Activated gamma-delta T cell treated with Interleukin-2 at 50 U/mL for 16 hours (primary cell): ENCODE results near the gene SULT1C2.

Experiments used
- DNase-seq: peaks from one replicate; pipeline ENCODE4 v3.0.0-alpha.2; 2020

SULT1C2 gene

DNA sequence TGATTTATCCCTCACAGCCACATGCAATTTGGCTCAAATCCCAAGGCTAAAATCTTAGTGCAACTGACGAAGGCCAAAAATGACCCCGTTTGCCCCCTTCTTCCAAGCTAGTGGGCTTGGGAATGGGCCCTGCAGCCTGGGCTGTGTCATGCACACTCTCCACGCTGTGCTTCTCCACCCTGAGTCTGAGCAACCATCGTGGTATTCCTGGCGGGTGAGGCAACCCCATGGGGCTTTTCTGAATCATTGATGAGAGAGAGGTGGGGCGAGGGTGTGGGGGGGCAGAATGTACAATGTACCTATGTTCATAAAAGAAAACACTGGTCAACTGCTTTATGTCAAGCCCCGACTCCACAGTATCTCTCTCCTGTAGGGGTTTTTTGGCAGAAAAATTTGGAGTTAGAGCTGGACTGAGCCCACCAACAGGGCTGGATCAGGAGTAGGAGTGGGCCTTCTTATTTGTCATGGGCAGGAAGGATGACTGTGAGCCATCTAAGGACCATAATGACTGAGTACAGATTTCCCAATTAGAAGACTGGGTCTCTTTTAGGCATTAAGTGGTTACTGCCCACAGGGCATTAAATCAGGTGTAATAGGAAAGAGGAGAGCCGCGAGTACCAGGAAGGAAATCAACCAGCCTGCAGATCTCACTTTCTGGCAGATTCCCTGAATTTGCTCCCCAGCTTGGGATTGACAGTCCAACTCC, 8.9 kb downstream of the SULT1C2 start:
- DNase-seq: no peak

DNA sequence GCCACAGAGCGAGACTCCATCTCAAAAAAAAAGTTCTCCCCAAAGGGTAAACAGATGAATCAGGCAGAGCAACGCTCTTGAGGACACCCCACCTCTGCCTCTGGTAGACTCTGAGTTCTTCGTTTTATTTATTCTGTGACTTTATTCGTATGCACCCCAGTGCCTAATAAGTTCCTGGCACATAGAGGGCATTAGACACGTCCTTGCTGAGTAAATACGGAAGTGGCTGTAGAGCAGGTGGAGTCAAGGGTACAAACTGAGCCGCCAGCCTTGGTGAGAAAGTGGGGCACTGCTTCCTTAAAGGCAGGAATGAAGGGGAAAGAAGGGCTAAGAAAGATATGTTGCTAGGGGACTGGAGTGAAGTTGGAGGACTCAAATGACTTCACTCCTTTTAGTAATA, 12.9 kb downstream of the SULT1C2 start:
- DNase-seq: no peak

DNA sequence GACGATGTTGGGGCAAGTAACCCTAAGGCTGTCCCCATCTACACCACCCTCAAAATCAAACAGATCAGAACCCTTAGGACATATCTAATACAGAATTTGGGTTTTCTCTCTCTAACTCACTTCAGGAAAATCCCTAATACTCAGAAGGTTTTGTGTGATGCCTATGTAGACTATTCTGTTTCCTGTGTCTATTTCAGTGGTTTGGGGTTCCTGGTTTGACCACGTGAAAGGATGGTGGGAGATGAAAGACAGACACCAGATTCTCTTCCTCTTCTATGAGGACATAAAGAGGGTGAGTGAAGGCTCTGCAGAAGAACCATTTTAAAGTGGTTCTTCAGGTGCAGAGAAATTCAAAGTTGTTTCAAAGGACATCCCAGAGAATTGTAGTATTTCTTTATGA, 16.3 kb downstream of the SULT1C2 start:
- DNase-seq: no peak

DNA sequence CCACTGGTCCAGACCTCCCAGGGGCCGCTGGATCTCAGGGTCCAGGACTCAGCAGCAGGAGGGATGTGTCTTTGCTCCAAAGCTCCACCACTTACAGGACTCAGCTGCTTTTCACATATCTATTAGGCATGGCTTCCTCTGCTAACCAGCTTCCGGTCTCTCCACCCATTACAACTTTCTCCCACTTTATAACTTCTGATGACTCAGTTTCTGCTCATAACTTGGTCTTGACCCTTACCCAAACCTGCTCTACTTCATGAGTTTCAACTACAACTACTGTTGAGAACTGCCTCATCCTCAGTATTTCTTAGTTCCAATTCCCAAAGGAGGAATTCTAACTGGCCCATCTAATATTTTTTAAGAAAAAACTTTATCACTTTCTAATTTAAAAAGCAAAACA, 17.2 kb downstream of the SULT1C2 start:
- no peak for DNase-seq

DNA sequence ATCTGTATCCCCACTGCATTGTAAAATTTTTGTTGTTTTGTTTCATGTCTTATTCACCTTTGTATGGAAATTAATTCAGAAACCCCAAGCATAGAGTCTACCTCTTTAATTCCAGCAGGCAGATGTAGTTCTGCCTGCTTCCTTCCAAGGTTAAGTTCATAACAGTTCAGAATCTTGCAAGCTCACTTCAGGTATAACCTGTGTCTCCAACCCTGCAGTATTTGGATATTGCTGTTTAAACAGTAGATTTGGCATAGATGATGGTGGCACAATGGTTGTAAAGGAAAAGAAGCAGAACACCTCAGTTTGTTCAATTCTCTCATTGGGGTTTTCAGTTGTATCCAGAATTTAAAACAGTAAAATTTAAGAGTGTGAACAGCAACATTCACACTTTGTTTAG, 21.2 kb downstream of the SULT1C2 start:
- no peak for DNase-seq

DNA sequence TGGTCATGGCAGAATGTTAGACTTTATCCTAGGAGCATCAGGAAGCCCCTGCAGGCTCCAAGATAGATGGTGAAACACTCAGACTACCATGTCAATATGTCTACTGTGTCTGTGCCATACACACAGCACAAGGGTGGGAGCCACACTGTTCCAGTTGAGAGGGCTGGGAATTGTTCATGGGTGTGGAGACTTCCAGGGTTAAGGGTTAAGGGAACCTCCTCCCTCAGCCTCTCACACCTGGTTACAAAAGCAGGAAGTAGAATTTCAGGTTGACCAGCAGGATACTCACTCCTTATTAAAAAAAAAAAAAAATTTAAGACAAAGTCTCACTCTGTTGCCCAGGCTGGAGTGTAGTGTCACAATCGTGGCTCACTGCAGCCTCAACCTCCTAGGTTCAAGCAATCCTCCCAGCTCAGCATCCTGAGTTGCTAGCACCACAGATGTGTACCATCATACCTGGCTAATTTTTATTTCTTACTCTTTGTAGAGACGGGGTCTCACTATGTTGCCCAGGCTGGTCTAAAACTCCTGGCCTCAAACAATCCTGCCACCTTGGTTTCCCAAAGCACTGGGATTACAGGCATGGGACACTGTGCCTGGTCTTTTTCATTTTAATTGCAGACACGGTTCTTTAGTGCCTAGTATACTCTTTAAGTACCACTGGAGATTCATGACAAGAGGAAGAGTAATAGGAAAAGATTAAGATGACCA, 26.0 kb downstream of the SULT1C2 start:
- DNase-seq: no peak

DNA sequence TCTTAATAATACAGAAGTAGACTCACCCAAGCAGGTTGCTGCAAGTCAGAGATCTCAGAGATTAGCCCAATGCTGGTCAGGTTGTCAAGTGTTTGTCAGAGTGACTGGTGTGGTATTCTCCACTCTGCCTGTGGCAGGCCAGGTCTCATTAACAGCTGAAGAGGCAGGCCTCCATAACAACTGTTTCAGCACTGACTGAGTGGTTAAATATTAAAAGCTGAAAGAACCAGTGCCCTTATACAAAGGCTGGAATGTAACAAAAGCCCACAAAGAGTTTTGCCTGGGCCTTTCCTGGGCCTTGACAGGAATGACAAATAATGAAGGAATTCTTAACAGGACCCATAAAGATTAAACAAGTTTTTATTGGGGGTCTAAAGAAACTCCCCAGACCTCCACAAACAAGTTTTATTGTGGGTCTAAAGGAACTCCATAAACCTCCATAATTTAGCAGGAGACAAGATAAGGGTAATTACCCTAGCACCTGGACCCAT, 26.8 kb downstream of the SULT1C2 start:
- DNase-seq: no peak

DNA sequence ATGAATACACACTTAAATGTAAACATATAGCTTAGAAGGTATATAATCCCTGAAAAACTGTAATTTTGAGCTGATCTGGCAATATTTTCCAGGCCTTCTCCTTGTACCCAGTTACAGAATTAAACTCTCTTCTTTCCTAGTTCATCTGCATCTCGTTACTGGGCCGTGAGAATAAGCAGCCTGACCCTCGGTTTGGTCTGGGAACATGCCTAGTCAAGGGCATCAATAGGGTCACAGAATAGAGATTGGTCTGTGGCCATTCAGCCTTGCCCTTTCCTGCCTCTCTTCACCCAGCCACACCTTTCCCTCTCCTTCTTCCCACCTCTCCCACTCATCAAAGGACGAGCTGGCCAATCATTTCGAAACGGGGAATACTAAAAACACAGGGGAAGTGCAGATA, 27.3 kb downstream of the SULT1C2 start:
- DNase-seq: no peak

DNA sequence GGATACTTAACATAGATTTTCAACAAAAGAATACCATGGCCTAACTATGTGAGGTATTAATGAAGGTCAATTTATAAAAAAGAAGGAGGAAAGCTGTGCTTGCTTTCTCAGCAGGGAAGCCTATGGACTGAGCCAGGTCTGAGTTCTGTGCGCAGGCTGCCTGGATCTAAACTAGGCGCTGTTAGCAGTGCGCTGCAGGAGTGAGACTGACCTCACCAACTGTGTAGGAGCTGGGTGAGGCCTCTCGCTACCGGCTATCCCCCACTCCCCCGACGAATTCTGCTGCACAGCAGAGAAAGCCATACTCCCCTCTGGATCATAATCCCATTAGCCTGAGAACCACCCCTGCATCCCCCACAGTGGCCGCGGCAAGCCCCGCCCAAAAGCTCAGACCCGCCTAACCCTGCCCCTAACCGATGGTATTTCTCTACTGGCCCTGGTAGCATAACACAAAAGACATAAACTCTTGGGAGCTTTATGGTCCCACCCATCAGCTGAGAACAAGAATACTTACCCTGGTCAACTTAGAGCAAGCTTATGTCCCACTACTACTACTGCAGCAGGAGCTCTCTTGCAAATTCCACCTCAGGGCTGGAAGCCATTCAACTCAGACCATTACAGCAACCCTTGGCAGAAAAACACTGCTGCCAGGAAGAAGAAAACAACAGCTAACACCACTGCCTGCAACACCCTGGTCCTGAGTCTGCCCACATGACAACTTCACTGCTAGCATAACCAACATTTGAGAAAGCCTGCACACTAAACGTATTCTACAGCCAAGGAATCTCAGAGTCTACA, 28.0 kb downstream of the SULT1C2 start:
- DNase-seq: no peak

DNA sequence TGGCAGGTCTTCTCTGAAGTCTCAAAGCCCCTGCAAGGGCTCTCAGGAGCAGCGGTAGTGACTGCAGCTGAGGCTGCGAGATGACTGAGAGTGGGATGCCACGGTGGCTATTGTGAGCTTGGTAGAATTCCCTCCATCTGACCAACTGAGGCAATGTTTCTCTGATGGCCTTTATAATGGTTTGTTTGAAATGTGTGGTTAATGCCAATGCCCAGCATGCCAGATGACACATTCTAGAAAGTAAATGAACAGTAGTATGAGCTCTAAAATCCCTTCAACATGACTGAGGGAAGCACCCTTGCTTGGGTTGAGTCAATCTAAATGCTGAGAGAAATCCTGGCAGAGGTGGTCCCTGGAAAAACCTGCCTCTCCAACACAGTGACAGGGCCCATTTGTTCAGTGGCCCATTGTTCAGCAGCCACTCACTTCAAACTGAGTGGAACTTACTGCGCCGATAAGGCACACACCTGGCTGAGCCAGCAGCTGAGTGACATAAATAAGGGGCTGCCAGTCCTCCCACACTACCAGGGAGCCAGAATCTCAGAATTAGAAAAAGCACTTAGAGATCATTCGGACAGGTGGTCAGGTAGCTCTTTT, 31.7 kb downstream of the SULT1C2 start:
- no peak for DNase-seq

DNA sequence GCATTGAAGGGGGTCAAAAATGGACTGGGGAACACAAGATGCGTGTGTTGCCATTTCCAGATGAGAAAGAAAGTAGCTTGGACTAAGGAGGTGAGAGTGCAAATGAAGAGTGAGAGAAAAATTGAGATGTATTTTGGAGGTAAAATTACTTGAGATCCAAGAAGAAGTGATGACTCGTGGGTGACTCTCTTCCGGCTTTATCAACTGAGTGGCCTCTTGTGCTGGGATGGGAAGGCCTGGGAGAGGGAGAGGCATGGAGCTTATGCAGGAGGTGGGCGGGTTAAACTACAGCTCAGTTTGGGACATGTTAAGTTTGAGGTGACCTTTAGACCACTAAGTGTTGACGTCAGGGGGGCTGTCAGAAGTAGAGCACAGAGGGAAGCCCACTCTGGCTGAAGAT, 34.9 kb downstream of the SULT1C2 start:
- DNase-seq: no peak

DNA sequence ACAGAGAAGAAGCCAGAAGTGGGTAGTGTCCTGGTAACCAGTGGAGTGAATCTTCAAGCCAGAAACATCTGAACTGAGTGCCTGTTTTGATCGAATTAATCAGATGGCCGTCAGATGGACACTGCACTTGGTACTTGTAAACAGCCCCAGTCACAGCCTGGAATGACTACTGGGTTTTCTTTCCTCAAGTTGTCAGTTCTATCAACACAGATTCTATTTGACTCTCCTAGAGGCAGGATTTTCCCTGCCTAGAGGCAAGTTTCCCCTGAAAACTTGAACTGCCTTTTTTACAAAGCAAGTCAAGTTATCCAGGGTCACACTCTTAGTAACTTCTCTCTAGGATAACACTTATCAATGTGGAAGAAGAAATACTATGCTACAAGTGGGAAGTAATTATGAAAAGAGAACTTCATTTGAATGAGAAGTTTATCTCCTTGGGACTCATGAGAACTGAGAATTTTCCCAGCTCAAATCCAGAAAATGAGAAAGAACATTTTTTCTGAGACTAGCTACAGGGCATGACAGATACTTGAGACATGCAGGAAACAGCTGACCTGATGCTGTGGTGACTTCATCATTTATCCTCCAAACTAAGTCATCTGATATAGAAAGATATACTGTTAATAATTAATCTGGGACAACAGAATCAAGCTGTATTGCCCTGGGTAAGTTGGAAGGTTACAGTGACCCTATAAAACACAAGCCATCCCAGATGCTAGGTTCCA, 36.0 kb downstream of the SULT1C2 start:
- no peak for DNase-seq

DNA sequence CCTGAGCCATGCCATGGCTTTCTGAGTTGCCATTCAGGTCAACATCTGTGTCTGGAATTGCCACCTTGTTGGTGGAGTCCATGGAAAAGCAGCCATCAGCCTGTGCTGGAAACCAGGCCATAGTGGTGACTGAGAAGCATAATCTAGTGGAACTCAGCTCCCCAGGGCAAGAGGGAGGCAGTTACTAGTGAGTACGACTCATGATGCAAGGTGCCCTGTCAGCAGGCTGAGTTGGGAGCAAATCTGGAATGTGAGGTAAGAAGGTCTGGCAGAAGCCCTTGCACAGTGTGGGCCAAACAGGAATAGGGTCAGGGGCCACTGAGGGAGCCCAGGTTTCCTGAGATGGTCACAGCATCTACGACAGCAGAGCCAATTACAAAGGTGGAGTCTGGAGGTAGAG, 37.1 kb downstream of the SULT1C2 start:
- no peak for DNase-seq

DNA sequence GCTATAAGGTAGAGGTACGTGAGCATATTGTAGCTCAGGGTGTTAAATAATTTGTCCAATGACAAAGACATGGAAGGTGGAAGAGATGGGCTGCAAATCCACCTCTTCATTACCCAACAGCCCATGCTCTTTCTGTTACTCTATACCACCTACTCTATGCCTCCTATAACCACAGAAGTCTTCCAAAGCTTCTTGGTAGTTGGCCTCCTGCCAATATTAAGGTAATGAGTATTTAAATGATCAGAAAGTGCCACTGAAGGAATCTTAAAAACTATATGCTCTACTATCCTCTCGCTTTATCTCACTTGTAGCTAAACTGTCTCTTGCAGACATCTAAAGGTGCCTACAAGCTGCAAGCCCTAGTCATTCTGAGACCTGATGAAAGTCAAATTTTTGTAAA, 41.1 kb downstream of the SULT1C2 start:
- DNase-seq: no peak

DNA sequence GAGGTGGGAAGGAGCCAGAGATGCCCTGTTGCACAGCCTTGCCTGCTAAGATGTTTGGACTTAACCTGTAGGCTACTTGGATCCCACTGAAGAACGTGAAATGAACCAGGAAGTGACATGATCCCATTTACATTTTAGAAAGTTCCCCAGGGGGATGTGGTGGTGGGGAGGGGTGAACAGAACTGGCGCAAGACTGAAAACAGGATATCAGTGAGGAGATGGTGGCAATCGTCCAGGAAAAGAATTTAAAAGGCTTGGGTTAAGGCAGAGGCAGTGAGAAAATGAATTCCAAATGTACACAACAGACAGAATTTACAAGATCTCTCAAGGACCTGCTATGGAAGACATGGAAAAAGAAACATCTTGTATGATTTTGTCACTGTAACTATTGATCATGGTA, 42.3 kb downstream of the SULT1C2 start:
- DNase-seq: no peak

DNA sequence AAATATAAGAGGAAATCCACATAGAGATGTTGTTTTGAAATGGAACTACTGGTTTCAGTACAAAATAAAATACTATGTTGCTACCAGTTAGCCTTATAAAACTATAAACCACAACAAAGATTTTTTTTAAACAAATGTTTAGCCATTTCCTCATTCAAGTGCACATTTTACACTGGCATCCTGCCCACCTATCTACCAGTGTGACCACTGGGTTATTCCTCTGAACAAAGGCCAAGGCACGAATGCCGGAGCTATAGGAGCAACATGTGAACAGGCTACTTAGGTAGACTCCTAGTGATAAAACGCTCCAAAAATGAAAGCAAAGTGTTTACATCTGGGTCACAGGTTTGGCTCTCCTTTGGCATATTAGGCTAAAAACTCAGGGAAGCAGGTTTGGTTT, 57.3 kb downstream of the SULT1C2 start:
- DNase-seq: no peak

DNA sequence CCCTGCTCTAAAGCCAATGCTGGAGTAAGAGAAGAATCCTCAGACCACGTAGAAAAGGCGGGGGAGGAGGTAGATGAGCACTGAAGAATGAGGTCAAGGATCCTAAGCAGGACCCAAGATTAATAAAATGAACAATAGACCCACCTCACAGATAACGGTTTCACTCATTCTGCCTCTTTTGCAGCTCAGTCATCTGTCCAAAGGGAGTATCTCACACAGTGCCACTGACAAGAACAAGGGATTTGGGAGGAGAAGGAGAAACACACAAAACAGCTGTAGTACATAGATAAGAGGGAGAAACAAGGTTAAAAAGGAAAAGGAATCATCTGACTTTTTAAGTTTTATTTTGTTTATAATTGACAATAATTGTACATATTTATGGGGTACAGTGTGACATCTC, 58.1 kb downstream of the SULT1C2 start:
- no peak for DNase-seq

DNA sequence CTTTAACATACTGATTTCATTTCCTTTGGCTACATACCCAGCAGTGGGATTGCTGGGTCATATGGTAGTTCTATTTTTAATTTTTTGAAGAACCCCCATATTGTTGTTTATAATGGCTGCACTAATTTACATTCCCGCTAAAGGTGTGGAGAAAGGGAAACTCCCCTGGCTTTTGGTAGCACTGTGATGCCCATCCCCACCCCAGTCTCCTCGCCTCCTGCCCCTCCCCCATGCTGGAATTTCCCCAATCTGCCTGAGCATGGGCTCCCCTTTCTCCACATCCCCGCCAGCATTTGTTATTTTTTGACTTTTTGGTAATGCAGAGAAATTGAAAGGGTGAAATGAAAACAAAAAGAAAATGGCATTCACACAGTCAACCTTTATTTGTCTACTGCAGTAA, 59.1 kb downstream of the SULT1C2 start:
- no peak for DNase-seq

DNA sequence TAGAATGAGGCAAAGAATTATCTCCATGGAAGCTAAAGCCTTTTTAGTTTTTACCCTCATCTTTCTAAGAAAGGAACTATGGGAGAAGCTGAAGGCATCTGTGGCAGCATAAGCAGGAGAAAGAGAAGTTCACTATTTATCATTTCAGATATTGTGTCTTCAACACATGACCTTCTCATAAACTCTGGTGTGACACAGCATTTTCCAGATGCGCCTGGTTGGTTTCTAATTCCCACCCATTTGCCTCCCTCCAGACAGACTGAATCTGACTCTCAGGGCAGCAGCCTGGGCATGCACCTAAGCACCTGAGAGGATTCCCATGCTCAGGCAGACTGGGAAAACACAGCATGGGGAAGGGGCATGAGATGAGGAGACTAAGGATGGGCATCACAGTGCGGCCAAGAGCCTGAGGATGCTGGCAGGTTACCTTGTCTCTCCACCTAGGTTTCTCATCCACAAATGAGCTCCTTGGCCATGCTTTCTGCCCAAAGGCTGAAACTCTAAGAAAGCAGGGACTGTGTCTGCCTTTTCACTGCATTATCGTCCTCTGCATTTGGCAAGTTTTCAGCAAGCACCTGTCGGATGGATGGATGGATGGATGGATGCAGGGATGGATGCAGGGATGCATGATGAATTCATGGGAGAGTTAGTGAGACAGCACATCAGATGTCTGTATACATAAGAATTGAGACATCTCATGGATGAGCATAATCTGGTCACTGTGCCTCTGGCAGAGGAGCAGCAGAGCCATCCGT, 60.3 kb downstream of the SULT1C2 start:
- DNase-seq: no peak

DNA sequence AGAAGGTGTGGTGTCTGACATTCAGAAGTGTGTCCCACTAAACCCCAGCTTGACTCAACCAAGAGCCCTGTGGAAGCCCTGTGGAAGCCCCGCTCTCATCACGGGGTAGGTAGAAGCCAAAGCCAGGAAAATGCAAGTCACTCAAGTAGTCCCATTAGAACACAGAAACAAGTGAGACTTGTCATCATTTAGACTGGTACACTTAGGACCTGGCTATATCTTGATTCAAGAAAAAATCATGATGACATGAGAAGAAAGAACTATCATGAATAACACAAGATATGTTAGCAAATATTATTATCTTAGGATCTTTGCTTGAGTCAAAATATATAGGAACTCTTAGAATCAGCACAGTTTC, 60.9 kb downstream of the SULT1C2 start:
- no peak for DNase-seq

DNA sequence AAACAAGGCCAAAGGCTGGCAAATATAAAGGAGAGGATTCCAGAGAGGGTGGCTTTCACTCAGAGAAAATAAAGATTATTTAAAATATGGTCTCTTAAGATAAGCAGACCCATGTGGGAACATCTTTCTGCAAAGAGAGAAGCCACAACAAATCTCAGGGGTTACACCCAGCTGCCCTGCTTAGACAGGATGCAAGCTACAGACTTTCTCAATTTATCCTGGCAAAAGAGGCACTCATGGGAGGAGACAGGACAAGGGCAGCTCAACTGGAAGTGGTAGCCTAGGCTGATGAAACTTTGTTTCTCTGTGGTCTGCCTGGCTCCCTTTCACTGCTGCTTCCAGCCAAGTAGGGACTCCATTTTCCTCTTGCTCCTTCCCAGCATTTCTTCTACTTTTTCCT, 63.2 kb downstream of the SULT1C2 start:
- no peak for DNase-seq

DNA sequence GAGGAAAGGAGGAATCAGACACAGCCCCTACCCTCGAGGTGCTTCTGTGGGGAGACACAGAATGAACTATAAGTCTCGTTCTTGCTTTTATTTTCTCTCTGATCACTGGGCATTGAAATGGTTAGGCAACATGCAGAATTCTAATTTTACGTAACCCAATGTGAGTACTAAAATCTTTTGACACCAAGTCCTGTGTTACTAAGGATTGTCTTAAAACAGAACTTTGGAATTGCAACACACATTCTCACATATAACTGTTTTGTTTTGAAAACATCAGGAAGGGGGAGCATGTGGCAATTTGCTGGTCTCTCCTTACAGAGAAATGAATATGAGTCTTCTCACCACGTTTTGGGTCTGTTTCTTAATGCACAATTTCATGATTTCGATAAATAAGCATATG, 65.4 kb downstream of the SULT1C2 start:
- DNase-seq: no peak
